ENCODE results near the gene ZNRF4.

Gene ZNRF4

DNA sequence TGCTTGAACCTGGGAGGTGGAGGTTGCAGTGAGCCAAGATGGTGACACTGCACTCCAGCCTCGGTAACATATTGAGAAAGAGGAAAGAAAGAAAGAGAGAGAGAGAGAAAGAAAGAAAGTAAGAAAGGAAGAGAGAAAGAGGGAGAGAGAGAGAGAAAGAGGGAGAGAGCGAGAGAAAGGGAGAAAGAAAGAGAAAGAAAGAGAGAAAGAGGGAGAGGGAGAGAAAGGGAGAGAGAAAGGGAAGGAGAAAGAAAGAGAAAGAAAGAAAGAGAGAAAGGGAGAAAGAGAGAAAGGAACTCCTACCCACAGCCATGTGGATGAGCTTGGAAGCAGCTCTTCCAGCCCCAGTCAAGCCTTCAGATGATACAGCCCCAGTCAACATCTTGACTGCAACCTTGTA, 46.7 kb downstream of the ZNRF4 start:
- no peak for TF ChIP-seq CTCF (conservative IDR thresholded peaks at IDR 0.05; ENCODE audit: low read depth, low read length)
- H3K4me3 ChIP-seq (ENCODE audit: low read length) = no peak overlapping the region
- no peak for DNase-seq (ENCODE audit: low read depth)

GRCh38 chr19:5503598-5503997, 48.4 kb downstream of the ZNRF4 start:
- no peak overlapping the region for H3K4me3 ChIP-seq (ENCODE audit: low read length)
- no peak for DNase-seq (ENCODE audit: low read depth)
- peak; percentile 7 for TF ChIP-seq CTCF (conservative IDR thresholded peaks at IDR 0.05; ENCODE audit: low read depth, low read length)

- no peak for DNase-seq (ENCODE audit: low read depth)
- H3K4me3 ChIP-seq (ENCODE audit: low read length) = no peak overlapping the region
- peak; percentile 35 for TF ChIP-seq CTCF (conservative IDR thresholded peaks at IDR 0.05; ENCODE audit: low read depth, low read length)
Observed at GRCh38 chr19:5504114-5504513, 48.9 kb downstream of the ZNRF4 start.

Data from retinal pigment epithelial cell (primary cell).